Right kidney (tissue), 1 donor: Measurements from ENCODE around the gene NRXN3.
A peak's percentile ranks its signal among the peaks of the same experiment; 100 is the strongest.

Experiments
- DNase-seq: peaks from one replicate; pipeline ENCODE4 v3.0.0-alpha.2; 2016

The NRXN3 gene

GRCh38 chr14:78664841-78665240 is 494.7 kb downstream of the NRXN3 start:
- DNase-seq, result no peak

- no peak for DNase-seq
Observed at GRCh38 chr14:78666336-78667056, 496.3 kb downstream of the NRXN3 start.

- DNase-seq, result no peak
Observed at GRCh38 chr14:78667141-78667540, 497.0 kb downstream of the NRXN3 start.

GRCh38 chr14:78673845-78674244 is 503.7 kb downstream of the NRXN3 start:
- no peak for DNase-seq

GRCh38 chr14:78674820-78675219 is 504.6 kb downstream of the NRXN3 start:
- no peak for DNase-seq

- no peak for DNase-seq
Observed at GRCh38 chr14:78683206-78683605, 513.0 kb downstream of the NRXN3 start.

- DNase-seq, result no peak
Observed at GRCh38 chr14:78683981-78684380, 513.8 kb downstream of the NRXN3 start.

- DNase-seq, result no peak
Observed at GRCh38 chr14:78688503-78688902, 518.3 kb downstream of the NRXN3 start.

GRCh38 chr14:78690836-78691235 is 520.7 kb downstream of the NRXN3 start:
- DNase-seq, result no peak

GRCh38 chr14:78697341-78697740 is 527.2 kb downstream of the NRXN3 start:
- DNase-seq, result no peak

GRCh38 chr14:78698991-78699390 is 528.8 kb downstream of the NRXN3 start:
- DNase-seq, result no peak

GRCh38 chr14:78700236-78700635 is 530.1 kb downstream of the NRXN3 start:
- no peak for DNase-seq

GRCh38 chr14:78701246-78701645 is 531.1 kb downstream of the NRXN3 start:
- no peak for DNase-seq

GRCh38 chr14:78704965-78705364 is 534.8 kb downstream of the NRXN3 start:
- DNase-seq, result no peak

- peak; percentile 4 for DNase-seq
Observed at GRCh38 chr14:78705989-78706388, 535.8 kb downstream of the NRXN3 start.

- no peak for DNase-seq
Observed at GRCh38 chr14:78709795-78710557, 539.8 kb downstream of the NRXN3 start.

- DNase-seq, result peak; percentile 6
Observed at GRCh38 chr14:78710963-78711362, 540.8 kb downstream of the NRXN3 start.

GRCh38 chr14:78713716-78714115 is 543.5 kb downstream of the NRXN3 start:
- no peak for DNase-seq

- no peak for DNase-seq
Observed at GRCh38 chr14:78714711-78715110, 544.5 kb downstream of the NRXN3 start.

GRCh38 chr14:78721756-78722480 is 551.7 kb downstream of the NRXN3 start:
- DNase-seq, result no peak

GRCh38 chr14:78725086-78725485 is 554.9 kb downstream of the NRXN3 start:
- no peak for DNase-seq

- no peak for DNase-seq
Observed at GRCh38 chr14:78737116-78737515, 566.9 kb downstream of the NRXN3 start.

GRCh38 chr14:78737601-78738000 is 567.4 kb downstream of the NRXN3 start:
- no peak for DNase-seq
